ENCODE data around the gene FRMD5. TPM values are rescaled to one million over a fixed set of nuclear protein-coding genes. Genes with fewer than 3 reads are reported as not detected.

The FRMD5 gene
- total RNA-seq, 1 experiment from 2014 or later: 0.98 TPM

GRCh38 chr15:43895586-43895985 lies 299.5 kb downstream of the FRMD5 start:
- intact Hi-C loops (cut with micrococcal nuclease): no loop called here
- no TSS peak for BruUV-seq (replicated peaks)
- CTCF ChIA-PET: interaction anchor here (0.5 to 2.3 kb wide), 4 partner anchors 9 to 221 kb away, joined by 4 to 9 read pairs (median 7); no protein-coding TSS in a partner anchor
- no peak for DNase-seq (ENCODE audit: unreplicated experiment)
- H3K9me3 Mint-ChIP-seq (ENCODE audit: unreplicated experiment): no peaks in the 10 kb centered on the region
- H3K36me3 Mint-ChIP-seq (ENCODE audit: insufficient read depth, unreplicated experiment): no peaks in the 10 kb centered on the region
- no peak overlapping the region for H3K27ac Mint-ChIP-seq (ENCODE audit: low read depth, unreplicated experiment)
- POLR2A ChIA-PET: interaction anchor here (1.5 kb wide), 1 partner anchor 162 kb away, joined by 3 read pairs; no protein-coding TSS in a partner anchor
- H3K4me1 Mint-ChIP-seq (ENCODE audit: insufficient read depth, unreplicated experiment): no peaks in the 10 kb centered on the region
- no peak overlapping the region for H3K4me3 Mint-ChIP-seq (ENCODE audit: unreplicated experiment)
- H3K27me3 Mint-ChIP-seq (ENCODE audit: insufficient read depth, unreplicated experiment): no peaks in the 10 kb centered on the region
- no peak for TF ChIP-seq CTCF (IDR thresholded peaks at IDR 0.05; ENCODE audit: unreplicated experiment)

- ChIA-PET POLR2A (no interaction called here), CTCF (interaction anchor here (0.9 to 2.3 kb wide), 2 partner anchors 10 to 172 kb away, joined by 7 read pairs; no protein-coding TSS in a partner anchor)
- Mint-ChIP-seq H3K36me3 (ENCODE audit: insufficient read depth, unreplicated experiment) (no peaks in the 10 kb centered on the region), H3K27me3 (ENCODE audit: insufficient read depth, unreplicated experiment) (no peaks in the 10 kb centered on the region), H3K4me3 (ENCODE audit: unreplicated experiment) (no peak overlapping the region), H3K4me1 (ENCODE audit: insufficient read depth, unreplicated experiment) (no peaks in the 10 kb centered on the region), H3K27ac (ENCODE audit: low read depth, unreplicated experiment) (no peak overlapping the region), H3K9me3 (ENCODE audit: unreplicated experiment) (no peaks in the 10 kb centered on the region)
- BruUV-seq (replicated peaks): no TSS peak
- no peak for TF ChIP-seq CTCF (IDR thresholded peaks at IDR 0.05; ENCODE audit: unreplicated experiment)
- DNase-seq (ENCODE audit: unreplicated experiment): no peak
- intact Hi-C loops (cut with micrococcal nuclease): no loop called here
These were observed 301.1 kb downstream of the FRMD5 start for GRCh38 chr15:43893956-43894355.

- CTCF ChIA-PET: interaction anchor here (0.5 kb wide), 2 partner anchors 134 to 1237 kb away, joined by 3 to 4 read pairs; no protein-coding TSS in a partner anchor
- no TSS peak for BruUV-seq (replicated peaks)
- no peaks in the 10 kb centered on the region for H3K27me3 Mint-ChIP-seq (ENCODE audit: insufficient read depth, unreplicated experiment)
- H3K36me3 Mint-ChIP-seq (ENCODE audit: insufficient read depth, unreplicated experiment): peaks cover 5% of the 10 kb centered on the region
- H3K4me1 Mint-ChIP-seq (ENCODE audit: insufficient read depth, unreplicated experiment): no peaks in the 10 kb centered on the region
- no peak for TF ChIP-seq CTCF (IDR thresholded peaks at IDR 0.05; ENCODE audit: unreplicated experiment)
- DNase-seq (ENCODE audit: unreplicated experiment): no peak
- no peak overlapping the region for H3K4me3 Mint-ChIP-seq (ENCODE audit: unreplicated experiment)
- H3K9me3 Mint-ChIP-seq (ENCODE audit: unreplicated experiment): no peaks in the 10 kb centered on the region
- H3K27ac Mint-ChIP-seq (ENCODE audit: low read depth, unreplicated experiment): no peak overlapping the region
- intact Hi-C loops (cut with micrococcal nuclease): no loop called here
- POLR2A ChIA-PET: no interaction called here
These were observed 306.0 kb downstream of the FRMD5 start for GRCh38 chr15:43889042-43889441.

- intact Hi-C loops (cut with micrococcal nuclease): no loop called here
- H3K27me3 Mint-ChIP-seq (ENCODE audit: insufficient read depth, unreplicated experiment): no peaks in the 10 kb centered on the region
- no peaks in the 10 kb centered on the region for H3K4me1 Mint-ChIP-seq (ENCODE audit: insufficient read depth, unreplicated experiment)
- TF ChIP-seq CTCF (IDR thresholded peaks at IDR 0.05; ENCODE audit: unreplicated experiment): no peak
- H3K36me3 Mint-ChIP-seq (ENCODE audit: insufficient read depth, unreplicated experiment): peaks cover 5% of the 10 kb centered on the region
- ChIA-PET POLR2A (no interaction called here), CTCF (no interaction called here)
- no peak overlapping the region for H3K4me3 Mint-ChIP-seq (ENCODE audit: unreplicated experiment)
- H3K27ac Mint-ChIP-seq (ENCODE audit: low read depth, unreplicated experiment): no peak overlapping the region
- no TSS peak for BruUV-seq (replicated peaks)
- no peaks in the 10 kb centered on the region for H3K9me3 Mint-ChIP-seq (ENCODE audit: unreplicated experiment)
- no peak for DNase-seq (ENCODE audit: unreplicated experiment)
These were observed 307.2 kb downstream of the FRMD5 start for GRCh38 chr15:43887901-43888300.

All from MCF 10A (cell line).